ENCODE results near the gene LRP1B.
"Not testable (repeated sequence)": the region's sequence is repeated elsewhere in the genome, so short reads cannot be mapped to it uniquely, and the experiment has no call there.

Gene LRP1B

DNA sequence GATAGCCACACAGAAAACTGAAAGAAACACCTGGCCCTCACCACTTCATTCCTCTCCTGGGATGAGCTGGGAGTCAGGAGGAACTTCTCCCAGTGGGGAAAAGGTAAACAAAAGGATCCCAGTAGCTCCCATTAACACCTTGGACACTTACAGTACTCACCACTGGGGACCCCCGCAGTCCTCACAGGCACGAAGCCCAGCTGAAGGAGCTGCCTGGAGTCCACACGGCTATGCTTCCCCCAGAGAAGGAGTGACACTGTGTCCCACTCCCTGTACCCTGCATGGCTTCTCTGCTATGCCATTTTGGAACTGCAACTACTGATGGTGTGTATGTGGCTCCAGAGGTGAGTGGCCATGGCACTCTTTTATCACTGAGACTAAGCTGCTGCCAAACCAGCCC is 1565.1 kb downstream of the LRP1B start:
- DNase-seq = no peak

DNA sequence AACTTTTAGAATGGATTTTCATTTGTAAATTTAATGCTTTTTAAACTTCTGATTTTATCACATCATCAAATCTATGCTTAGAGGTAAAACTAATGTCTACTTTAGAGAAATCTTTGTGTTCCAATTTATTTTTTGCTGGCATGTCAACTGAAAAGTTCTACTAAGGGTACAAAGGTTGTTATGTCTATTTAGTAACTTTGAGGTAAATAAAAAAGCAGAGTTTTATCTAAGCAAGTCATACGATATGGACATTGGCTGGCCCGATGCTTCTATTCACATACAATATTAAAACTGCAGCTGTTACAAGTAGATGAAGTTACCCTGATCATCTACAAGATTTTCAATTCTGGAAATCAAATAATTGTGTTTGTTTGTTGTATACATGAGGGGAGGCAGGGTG is 1575.1 kb downstream of the LRP1B start:
- no peak for DNase-seq

DNA sequence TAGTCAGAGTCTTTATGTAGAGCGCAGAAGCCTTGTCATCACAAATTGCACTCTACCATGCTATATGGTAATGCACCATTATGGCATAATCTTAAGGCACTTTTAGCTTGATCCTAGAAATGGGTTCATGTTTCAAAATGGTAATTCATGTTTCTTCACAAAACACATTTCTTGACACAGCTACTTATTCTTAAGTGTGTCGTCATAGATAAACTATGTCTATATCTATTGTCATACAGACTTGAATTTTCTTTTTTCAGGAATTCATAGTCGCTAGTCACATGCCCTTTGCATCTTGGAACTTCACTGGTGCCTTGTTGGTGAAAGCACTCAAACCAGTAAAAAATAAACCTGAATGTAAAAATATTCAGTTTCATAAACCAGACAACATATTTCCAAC is 1578.2 kb downstream of the LRP1B start:
- DNase-seq = no peak

DNA sequence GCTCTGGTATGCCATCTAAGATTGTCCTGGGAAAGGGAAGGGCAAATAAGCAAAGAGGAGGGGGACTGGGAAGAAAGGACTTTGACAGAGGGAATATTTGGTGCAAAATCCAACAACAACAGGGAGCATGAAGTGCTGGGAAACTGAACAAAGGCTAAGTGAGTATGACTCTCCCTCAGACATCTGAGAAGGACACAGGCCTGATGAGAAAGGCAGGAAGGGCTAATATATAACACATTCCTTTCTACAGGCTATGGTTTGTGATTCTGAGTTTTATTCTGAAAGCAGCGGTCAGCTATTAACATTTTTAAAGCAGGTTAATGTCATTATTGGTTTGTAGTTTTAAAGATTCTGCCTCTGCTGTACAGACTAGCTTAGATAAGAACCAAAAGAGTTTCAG is 1579.5 kb downstream of the LRP1B start:
- DNase-seq = no peak

DNA sequence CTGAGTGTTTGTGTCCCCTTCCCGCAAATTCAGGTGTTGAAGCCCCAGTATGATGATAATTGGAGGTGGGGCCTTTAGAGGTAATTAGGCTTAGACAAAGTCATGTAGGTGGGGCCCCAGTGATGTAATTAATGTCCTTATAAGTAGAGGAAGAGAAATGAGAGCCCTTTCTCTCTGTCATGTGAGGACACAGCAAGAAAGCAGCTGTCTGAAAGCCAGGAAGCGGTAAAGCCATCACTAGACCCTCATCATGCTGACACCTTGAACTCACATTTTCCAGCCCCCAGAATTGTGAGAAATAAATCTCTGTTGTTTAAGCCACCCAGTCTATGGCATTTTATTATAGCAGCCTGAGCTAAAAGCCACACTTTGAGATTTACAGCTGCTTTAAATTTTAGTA is 1580.0 kb downstream of the LRP1B start:
- DNase-seq = no peak

DNA sequence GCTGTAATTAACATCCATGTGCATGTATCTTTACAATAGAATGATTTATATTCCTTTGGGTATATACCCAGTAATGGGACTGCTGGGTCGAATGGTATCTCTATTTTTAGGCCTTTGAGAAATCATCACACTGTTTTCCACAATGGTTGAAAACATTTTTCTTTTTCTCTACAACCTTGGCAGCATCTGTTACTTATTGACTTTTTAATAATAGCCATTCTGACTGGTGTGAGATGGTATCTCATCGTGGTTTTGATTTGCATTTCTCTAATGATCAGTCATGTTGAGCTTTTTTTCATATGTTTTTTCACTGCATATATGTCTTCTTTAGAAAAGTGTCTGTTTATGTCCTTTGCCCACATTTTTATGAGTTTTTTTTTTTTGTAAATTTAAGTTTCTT is 1586.0 kb downstream of the LRP1B start:
- not testable (repeated sequence) for DNase-seq

DNA sequence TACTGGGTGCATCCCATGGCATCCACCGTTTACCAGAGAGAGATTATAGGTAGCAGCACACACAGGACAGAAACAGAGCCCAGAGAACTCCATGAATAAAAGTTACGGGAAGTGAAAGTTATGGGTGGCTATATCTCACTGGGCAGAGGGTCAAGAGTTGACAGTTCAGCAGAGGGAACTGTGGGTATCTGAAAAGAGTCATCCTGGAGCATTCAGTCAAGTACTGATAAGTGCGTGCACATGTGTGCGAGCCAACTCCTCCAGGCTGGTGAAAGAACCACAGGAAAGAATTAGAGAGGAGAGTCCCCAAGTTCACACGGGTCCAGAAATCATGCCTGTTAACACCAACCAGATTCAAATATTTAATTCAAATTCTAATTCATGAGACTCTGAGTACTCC is 1588.2 kb downstream of the LRP1B start:
- DNase-seq = no peak

DNA sequence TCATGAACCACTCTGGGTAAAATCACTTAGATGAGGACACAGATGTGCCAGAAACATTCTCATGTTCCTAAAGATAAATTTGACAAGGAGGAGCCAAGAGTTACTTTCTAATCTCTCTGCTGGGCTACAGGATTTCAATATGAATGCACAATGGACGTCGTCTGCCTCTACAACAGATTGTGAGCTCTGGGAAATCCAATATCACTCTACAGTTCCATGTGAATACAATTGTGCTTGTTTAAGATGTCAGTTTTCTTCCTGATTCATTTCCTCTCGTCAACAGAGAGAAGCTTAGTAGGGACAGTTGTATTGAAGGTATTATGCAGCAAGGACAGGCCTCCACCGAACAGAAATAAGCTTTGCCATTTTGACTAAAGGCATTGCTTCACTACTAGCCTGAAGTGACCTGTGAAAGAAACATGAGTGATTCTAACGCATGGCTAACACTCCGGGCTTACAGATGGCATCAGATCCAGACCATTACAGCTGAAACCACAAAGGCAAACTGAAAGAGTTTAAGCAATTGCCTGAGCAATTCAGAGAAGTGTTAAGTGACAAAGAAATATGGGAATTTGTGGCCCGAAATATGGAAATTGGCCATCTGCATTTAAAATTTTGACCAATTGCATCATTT is 1591.5 kb downstream of the LRP1B start:
- no peak for DNase-seq

DNA sequence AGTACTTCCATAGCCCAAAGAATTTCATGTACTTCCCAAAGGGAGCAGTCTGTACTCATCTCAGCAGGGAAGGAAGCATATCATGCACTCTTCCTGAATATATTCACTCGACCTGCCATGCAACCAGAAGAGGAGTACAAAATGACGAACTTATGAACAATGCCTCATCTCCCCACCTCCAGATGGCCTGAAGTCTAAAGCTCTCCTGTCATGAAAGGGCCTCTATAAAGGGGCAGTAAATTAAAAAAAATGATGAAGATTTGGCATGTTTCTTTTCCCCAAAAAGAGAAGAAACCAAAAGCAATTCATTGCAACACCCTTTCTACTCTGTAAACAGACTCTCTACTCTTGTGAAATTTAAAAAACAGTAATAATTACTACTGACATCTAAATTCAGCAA is 1601.1 kb downstream of the LRP1B start:
- DNase-seq = no peak

DNA sequence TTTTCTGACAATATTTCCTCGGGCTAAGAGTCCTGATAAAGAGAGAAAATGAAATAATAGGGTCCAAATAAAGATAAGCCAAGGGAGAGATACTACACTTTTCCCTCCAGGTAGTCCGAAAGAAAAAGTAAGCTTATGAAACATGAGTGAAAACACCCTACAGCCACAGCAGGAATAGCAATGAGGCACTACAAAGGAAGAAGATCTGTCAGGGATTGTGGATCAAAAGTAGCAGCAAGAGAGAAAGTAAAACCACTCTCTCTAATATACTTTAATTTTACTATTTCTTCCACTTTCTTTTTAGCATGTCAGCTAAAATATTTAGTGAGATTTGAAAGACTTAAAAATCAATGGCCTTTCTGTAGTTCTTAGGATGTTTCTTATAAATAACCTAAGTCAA is 1601.8 kb downstream of the LRP1B start:
- no peak for DNase-seq

DNA sequence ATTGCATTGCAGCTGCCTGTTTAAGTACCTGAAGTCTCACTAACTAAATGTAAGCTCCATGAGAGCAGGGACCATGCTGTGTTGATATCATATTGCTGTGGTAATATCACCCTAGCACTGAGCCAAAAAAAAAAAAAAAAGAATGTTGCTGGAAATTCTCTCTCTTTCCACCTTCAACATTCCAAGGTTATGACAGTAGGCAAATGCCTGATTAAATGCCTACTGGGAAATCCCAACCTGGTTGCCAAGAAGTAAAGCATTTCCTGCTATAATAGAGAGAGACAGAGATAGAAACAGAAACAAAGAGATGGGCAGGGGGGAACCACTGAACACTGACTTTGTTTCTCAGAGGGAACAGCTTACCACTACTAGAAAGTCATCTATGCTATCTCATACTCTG is 1604.2 kb downstream of the LRP1B start:
- DNase-seq = no peak

DNA sequence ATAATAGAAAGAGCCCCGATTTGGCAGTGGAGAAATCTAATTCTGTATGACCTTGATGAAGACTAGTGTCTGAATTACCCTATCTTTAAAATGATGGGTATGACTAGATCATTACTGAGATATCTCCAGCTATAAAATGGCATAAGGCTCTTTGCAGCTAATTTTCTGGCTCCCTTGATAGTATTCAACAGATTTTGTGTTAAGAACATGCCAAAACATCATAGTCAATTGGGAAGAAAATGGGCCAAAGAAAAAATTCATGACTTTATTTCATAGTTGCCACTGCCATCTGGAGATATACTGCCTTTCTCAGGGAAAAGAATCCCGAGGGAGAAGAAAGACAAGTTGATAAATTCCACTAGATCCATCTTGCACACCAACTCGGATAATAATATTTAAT is 1618.7 kb downstream of the LRP1B start:
- DNase-seq = no peak

DNA sequence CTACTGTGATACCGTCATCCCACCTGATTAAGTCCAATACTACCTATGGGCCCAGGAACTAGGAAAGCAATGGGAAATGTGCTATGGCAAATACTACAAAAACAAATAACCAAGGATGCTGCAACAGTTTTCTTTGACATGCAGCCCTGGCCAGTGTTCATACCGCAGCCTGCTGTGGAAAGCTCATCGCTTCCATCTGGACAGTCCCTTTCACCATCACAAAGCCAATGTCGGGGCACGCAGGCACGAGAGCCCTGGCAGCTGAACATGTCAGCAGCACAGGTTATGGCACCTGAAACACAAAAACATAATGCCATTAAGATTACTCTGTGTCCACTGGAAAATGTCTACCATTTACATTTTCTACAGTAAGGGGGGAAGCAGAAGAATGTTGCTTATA is 1621.1 kb downstream of the LRP1B start:
- no peak for DNase-seq

DNA sequence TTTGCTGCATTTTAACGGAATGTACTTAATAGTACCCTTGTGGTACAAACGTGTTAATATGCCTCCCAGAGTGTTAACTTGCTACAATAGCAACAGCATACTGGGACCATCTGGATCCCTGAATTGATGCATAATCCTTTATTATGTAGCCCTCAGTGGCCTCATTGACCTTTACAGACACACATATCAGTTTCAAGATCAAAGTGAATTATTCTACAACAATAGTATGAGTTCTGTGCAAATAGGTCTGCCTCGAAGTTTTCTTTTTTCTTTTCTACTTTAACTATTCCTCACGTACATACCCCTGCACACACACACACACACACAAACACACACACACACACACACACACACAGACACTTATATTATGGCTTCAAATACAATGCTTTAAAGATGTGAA is 1622.1 kb downstream of the LRP1B start:
- DNase-seq = no peak

DNA sequence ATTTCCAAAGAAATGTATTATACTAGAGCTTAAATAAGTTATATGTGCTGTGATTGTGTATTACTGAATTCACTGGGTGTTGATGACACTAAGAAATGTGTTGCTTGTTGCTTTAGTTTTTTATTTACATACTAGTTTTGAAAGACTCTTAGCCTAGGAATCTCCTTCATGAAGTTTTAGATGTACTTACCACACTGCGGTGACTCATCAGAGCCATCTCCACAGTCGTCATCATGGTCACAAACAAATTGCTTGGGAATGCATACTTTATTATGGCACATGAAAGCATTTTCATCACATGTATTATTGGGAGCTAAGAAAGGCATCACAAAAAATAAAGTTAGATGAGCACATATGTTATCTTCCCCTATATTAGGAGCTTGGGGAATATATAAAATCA is 1624.2 kb downstream of the LRP1B start:
- DNase-seq = no peak

DNA sequence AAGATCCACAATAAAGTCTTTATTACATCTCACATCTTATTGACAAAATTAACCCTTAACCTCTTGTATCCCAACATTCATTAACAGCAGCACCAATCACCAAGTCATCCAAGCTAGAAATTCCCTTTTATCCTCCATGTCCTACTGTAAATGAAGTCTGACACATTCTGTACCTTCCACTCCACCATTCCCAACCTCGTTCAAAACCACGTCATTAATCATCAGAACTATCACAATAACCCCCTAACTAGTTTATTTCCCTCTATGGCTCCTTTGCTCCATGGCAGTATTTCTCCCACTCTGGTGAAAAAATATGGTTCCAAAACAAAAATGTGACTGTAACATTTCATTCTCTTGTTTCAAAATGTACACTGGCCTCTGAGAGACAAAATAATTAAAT is 1626.2 kb downstream of the LRP1B start:
- no peak for DNase-seq

DNA sequence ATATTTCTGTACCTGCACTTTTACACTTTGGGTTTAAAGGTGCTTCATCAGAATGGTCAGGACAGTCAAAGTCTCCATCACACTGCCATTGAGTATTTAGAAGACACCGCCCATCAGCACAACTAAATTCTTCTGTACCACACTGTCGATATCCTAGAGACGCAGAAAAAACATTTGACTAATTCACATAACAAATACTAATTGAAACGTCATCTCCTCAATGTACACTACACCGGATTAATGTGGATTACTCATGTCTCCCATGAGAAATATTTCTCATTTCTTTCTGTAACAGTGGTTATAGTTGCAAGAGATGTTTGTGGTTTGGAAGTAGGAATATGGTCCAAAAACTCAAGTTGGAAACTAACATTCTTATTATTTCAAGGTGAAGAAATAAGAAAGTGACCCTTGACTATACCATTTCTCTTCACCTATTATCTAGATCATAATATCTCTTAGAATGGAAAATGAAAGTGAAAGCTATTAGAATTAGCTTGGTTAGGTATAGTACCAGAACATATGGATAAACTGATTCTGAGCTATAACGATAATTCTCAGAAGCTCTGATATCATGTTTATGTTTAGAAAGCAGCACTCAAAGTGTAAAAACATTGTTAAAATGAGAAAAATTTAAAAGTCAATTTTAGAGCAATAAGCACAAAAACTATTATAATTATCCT is 1627.7 kb downstream of the LRP1B start:
- DNase-seq = no peak

DNA sequence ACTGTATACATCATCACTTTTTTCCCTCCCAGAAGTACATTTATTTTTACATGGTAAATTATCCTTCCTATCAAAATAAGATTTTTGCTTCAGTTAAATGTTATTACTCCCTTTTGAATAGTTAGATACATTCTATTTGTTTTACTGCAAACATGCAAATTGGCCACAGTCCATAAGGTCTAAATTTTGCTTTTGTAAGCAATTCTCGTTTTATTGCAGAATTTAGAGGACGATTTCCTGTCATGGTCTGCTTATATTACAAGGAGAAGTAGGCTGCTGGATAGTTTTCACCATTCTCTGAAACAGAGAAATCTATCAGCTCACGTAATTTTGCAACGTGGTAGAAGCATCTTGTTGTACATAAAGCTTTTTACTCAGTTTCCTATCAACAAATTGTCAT is 1632.5 kb downstream of the LRP1B start:
- DNase-seq = no peak

DNA sequence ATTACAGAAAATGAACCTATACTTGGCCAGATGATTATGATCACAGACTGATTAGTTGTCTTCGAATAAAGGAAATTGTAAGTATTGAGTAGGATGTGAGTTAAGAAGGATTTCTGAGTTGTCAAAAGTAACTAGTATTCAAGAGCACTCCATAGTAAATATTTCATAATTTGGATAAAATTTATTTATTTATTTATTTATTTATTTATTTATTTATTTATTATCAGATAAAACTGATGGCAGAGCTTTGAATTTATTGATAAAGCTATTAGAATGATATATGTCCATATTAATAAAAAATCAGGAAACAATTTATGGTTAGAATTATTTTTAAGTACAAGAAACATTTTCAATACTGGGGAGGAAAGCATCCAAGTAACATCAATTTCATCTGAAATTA is 1634.1 kb downstream of the LRP1B start:
- DNase-seq = no peak

DNA sequence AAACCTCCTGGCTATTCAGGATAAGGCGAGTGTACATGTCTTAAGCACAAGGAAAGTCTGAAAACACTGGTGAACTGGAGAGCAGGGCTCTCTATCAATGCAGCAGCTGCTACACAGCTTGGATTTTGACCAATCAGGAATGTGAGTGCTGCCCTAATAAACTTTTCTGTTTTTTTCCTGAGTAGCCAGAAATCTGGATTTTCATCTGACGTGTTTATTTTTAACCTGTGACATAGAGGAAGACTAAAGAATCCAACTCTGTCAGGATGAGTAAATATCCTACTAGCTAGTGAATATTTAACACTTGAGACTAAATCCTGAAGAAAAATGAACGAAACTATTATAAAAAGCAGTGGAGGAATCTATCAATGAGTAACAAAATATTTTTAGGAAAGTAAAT is 1638.9 kb downstream of the LRP1B start:
- no peak for DNase-seq

DNA sequence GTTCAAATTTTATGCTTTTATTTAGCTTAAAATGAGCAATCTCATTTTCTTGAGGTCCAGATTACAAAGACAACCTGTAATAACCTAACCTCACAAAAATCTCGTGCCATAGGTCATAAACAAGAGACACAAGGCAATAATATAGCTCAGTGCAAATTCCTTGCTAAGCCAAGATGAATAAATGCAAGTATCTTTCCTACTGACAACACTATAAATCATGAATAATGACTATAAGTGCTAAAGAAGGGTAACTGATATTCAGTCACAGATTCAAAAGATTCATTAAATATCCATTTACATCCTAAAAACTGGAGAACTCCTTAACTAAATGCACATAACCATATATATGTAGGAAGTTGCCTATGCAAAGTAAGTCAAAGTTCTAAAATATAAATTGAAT is 1641.6 kb downstream of the LRP1B start:
- no peak for DNase-seq

DNA sequence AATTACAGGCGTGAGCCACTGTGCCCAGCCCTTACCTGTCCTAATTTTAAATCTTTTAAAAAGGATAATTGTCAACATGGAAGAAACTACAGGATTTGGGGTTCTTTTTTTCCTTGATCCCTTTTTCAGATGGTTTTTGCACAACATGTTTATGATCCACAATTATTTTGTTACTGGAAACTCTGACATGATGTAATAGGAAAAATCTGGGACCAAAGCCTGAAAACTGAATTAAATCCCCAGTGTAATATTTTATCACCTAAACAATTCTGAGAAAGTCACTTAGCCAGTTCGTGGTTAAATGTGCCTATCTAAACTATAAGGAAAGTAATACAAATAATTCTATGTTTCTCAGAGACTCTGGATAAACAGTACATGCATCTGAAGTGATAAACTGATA is 1649.7 kb downstream of the LRP1B start:
- no peak for DNase-seq

DNA sequence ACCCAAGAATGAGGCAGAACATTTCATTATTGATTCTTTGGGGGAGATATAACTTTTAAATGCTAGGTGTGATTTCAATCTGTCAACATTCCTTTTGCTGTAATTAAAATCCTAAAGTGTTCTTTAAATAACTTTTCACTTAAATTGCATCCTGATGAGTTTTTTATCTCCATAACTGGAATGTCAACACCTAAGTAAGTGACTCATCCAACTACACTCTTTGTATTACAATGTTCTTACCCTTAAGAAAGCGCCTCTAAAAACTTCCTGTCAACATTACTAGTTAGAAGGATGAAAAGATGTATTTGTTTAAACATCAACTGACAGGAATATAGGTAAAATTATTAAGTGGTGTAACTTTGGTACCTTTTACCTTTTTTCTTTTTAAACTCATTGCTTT is 1657.0 kb downstream of the LRP1B start:
- DNase-seq = no peak

DNA sequence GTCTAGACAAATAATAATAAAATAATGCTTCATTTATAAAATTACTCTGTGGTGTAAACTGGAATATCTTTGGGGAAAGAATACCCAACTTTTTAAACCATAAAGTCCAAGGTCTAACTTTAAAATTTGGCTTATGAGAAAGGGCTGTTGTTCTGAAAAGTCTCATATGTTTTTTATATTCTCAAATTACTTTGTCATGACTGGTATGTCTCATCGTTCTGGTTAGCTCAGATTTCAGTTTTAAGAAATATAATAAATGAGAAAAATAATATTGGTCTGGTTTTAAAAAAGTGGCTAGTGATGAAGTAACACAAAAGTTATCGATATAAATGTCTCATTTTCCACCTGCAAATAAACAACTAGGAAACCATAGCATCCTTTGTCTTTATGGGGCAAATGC is 1658.1 kb downstream of the LRP1B start:
- DNase-seq = no peak

DNA sequence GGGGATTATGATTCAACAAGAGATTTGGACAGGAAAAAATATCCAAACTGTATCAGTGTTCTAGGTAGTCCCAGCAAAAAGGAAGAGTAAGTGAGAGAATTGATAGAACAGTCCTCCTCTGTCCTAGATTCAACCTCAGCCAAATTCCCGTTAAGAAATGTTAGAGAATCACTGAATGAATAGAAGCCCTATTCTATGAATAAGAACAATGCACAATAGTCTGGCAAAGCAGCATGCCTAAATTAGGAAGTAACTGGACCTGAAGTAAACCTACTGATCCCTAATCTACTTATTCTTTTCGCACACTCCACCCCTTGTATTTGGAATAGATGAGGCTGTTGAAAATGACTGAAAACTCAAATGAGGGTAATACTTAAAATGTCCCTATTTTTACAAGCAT is 1665.5 kb downstream of the LRP1B start:
- DNase-seq = no peak
